ENCODE data around the gene PIK3CD. TPM values are rescaled to one million over a fixed set of nuclear protein-coding genes. Genes with fewer than 3 reads are reported as not detected.
"Not testable (repeated sequence)": the region's sequence is repeated elsewhere in the genome, so short reads cannot be mapped to it uniquely, and the experiment has no call there.

Gene PIK3CD
- total and polyA plus RNA-seq, 4 donors = 5.2 to 21.0 (median 11.7) TPM

GRCh38 chr1:9676128-9676527 is 24.6 kb downstream of the PIK3CD start:
- ATAC-seq (ENCODE audit: low FRiP score); H3K4me1 ChIP-seq (ENCODE audit: control insufficient read depth in 1 of 2, insufficient read depth in 2 of 2, low read length in 2 of 2); H3K9me3 ChIP-seq (ENCODE audit: control insufficient read depth, low read length); H3K4me3 ChIP-seq (ENCODE audit: low read length in 2 of 2); H3K27ac ChIP-seq (ENCODE audit: low read depth in 1 of 2, low read length in 2 of 2); H3K27me3 ChIP-seq (ENCODE audit: control insufficient read depth in 1 of 2, insufficient read depth in 2 of 2, low read length in 1 of 2); H3K36me3 ChIP-seq (ENCODE audit: control insufficient read depth in 1 of 2, insufficient read depth in 2 of 2, low read length in 1 of 2); DNase-seq; intact Hi-C loops (cut with DNase I): not testable (repeated sequence)
- WGBS, 2 donors = 93 to 97% methylated on average over 7 of the region's 7 CpGs

- H3K4me3 ChIP-seq (ENCODE audit: low read length in 2 of 2) = no peak overlapping the region
- H3K27me3 ChIP-seq (ENCODE audit: control insufficient read depth in 1 of 2, insufficient read depth in 2 of 2, low read length in 1 of 2) = no peaks in the 10 kb centered on the region
- intact Hi-C loops (cut with DNase I) = no loop called here
- H3K27ac ChIP-seq (ENCODE audit: low read depth in 1 of 2, low read length in 2 of 2) = no peak overlapping the region
- DNase-seq (no peak), ATAC-seq (ENCODE audit: low FRiP score) (peak; percentile 34)
- 54 to 56% methylated on average over 10 of the region's 10 CpGs for WGBS, 2 donors
- H3K9me3 ChIP-seq (ENCODE audit: control insufficient read depth, low read length) = no peaks in the 10 kb centered on the region
- H3K36me3 ChIP-seq (ENCODE audit: control insufficient read depth in 1 of 2, insufficient read depth in 2 of 2, low read length in 1 of 2) = no peaks in the 10 kb centered on the region
- H3K4me1 ChIP-seq (ENCODE audit: control insufficient read depth in 1 of 2, insufficient read depth in 2 of 2, low read length in 2 of 2) = no peaks in the 10 kb centered on the region
These were observed 25.4 kb downstream of the PIK3CD start for GRCh38 chr1:9676815-9677393.

- Histone ChIP-seq H3K4me3 (ENCODE audit: low read length in 2 of 2) (no peak overlapping the region), H3K4me1 (ENCODE audit: control insufficient read depth in 1 of 2, insufficient read depth in 2 of 2, low read length in 2 of 2) (no peaks in the 10 kb centered on the region), H3K27me3 (ENCODE audit: control insufficient read depth in 1 of 2, insufficient read depth in 2 of 2, low read length in 1 of 2) (no peaks in the 10 kb centered on the region), H3K27ac (ENCODE audit: low read depth in 1 of 2, low read length in 2 of 2) (no peak overlapping the region), H3K36me3 (ENCODE audit: control insufficient read depth in 1 of 2, insufficient read depth in 2 of 2, low read length in 1 of 2) (no peaks in the 10 kb centered on the region), H3K9me3 (ENCODE audit: control insufficient read depth, low read length) (no peaks in the 10 kb centered on the region)
- intact Hi-C loops (cut with DNase I) = no loop called here
- ATAC-seq (ENCODE audit: low FRiP score) = no peak
- DNase-seq = no peak
- 92 to 96% methylated on average over 2 of the region's 2 CpGs for WGBS, 2 donors
These were observed 28.6 kb downstream of the PIK3CD start for GRCh38 chr1:9680091-9680490.

DNA sequence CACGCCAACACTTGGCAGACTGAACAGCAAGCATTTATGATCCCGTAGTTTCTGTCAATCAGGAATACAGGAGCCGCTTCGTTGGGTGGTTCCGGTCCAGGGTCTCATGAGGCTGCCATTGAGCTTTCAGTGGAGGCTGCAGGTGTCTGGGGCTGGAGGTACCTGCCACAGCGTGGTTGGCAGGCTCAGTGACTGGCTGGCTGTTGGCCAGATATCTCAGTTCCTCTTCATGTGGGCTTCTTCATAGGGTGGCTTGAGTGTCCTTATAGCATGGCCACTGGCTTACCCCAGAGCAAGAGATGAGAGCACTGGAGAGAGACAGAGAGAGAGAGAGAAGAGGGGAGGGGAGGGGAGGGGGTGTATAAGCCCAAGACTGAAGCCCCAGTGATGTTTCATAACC is 29.3 kb downstream of the PIK3CD start:
- Histone ChIP-seq H3K4me3 (ENCODE audit: low read length in 2 of 2) (no peak overlapping the region), H3K27ac (ENCODE audit: low read depth in 1 of 2, low read length in 2 of 2) (no peak overlapping the region), H3K27me3 (ENCODE audit: control insufficient read depth in 1 of 2, insufficient read depth in 2 of 2, low read length in 1 of 2) (no peaks in the 10 kb centered on the region), H3K9me3 (ENCODE audit: control insufficient read depth, low read length) (no peaks in the 10 kb centered on the region), H3K36me3 (ENCODE audit: control insufficient read depth in 1 of 2, insufficient read depth in 2 of 2, low read length in 1 of 2) (no peaks in the 10 kb centered on the region), H3K4me1 (ENCODE audit: control insufficient read depth in 1 of 2, insufficient read depth in 2 of 2, low read length in 2 of 2) (no peaks in the 10 kb centered on the region)
- intact Hi-C loops (cut with DNase I) = no loop called here
- no peak for DNase-seq
- WGBS, 2 donors = 85 to 92% methylated on average over 6 of the region's 6 CpGs
- ATAC-seq (ENCODE audit: low FRiP score) = no peak

- WGBS, 2 donors = 98 to 100% methylated on average over 1 of the region's 1 CpG
- no peak overlapping the region for H3K27ac ChIP-seq (ENCODE audit: low read depth in 1 of 2, low read length in 2 of 2)
- intact Hi-C loops (cut with DNase I) = no loop called here
- no peaks in the 10 kb centered on the region for H3K9me3 ChIP-seq (ENCODE audit: control insufficient read depth, low read length)
- DNase-seq = no peak
- no peaks in the 10 kb centered on the region for H3K4me1 ChIP-seq (ENCODE audit: control insufficient read depth in 1 of 2, insufficient read depth in 2 of 2, low read length in 2 of 2)
- no peak overlapping the region for H3K4me3 ChIP-seq (ENCODE audit: low read length in 2 of 2)
- no peak for ATAC-seq (ENCODE audit: low FRiP score)
- no peaks in the 10 kb centered on the region for H3K27me3 ChIP-seq (ENCODE audit: control insufficient read depth in 1 of 2, insufficient read depth in 2 of 2, low read length in 1 of 2)
- H3K36me3 ChIP-seq (ENCODE audit: control insufficient read depth in 1 of 2, insufficient read depth in 2 of 2, low read length in 1 of 2) = no peaks in the 10 kb centered on the region
These were observed 33.3 kb downstream of the PIK3CD start for GRCh38 chr1:9684801-9685200.

DNA sequence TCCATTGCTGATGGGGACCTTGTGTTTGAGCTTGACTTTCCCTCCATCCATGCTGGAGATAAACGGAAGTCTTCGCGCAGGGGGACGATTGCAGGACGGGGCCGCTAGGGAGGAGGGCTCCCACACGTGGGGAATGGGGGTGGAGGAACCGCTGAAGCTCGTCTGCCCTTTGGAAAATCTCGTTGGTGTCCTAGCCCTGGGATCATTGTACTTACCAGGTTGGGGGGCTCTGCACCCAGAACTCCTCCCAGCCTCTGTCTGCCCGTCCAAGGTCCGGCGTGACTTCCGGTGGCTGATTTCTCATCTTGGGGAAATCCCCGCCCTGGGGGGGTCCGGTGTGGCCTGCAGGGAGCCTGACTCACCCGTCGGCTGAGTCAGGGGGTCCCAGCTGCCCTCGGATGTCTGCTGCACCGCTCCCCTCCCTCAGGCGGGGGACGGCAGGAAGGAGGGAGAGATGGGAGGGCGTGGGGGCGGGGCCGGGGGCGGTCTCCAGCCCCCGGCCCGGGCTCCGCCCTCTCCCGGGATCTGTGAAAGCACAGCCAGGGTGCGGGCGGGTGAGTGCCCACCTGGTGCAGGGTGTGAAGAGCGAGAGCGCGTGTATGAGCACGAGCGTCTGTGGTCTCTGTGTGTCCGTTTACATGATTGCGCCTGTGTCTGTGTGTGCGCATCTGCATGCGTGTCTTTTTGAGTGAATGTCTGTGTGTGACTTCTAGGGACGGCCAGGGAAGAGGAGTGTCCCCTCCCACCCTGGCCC is 35.8 kb downstream of the PIK3CD start:
- intact Hi-C loops (cut with DNase I) = no loop called here
- DNase-seq = peak; percentile 74 to 90

DNA sequence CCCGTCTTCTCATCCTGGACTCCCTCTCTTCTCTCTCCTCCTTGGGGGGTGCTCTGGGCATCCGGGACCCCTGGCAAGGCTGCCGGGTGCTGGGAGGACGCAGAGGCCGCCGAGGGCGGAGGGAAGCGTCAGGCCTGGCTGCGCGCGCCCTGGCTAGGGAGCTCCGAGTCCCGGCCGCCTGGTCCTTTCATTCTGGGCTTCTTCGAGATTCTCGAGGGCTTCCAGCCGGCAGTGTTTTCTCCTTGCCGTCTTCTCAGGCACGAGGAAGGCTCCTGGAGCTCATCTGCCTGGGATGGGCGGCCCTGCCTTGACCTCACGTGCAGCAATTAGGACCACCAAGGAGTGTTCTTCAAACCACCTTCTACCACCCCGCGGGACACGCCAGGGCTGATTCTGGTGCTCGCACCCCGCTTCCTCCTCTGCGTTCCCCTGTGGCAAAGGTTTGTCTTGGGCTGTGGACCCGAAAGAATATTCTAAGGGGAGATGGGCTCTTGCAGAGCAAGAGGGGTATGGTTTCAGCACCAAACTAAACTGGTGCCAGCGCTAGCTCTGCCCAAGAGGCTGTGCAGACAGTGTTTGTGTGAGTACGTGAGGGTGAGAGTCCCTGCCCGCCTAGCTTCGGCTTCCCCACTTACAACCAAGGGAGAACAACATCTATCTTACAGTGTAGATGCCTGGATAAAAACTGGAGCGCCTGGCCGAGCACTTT is 36.5 kb downstream of the PIK3CD start:
- peak; percentile 57 to 84 for DNase-seq
- no peaks in the 10 kb centered on the region for H3K4me1 ChIP-seq (ENCODE audit: control insufficient read depth in 1 of 2, insufficient read depth in 2 of 2, low read length in 2 of 2)
- H3K4me3 ChIP-seq (ENCODE audit: low read length in 2 of 2) = peak overlapping the region; percentile 6 to 38
- no peaks in the 10 kb centered on the region for H3K9me3 ChIP-seq (ENCODE audit: control insufficient read depth, low read length)
- no peak for ATAC-seq (ENCODE audit: low FRiP score)
- 1 to 3% methylated on average over 34 of the region's 34 CpGs for WGBS, 2 donors
- intact Hi-C loops (cut with DNase I) = no loop called here
- H3K27me3 ChIP-seq (ENCODE audit: control insufficient read depth in 1 of 2, insufficient read depth in 2 of 2, low read length in 1 of 2) = no peaks in the 10 kb centered on the region
- no peak overlapping the region for H3K27ac ChIP-seq (ENCODE audit: low read depth in 1 of 2, low read length in 2 of 2)
- no peaks in the 10 kb centered on the region for H3K36me3 ChIP-seq (ENCODE audit: control insufficient read depth in 1 of 2, insufficient read depth in 2 of 2, low read length in 1 of 2)

More for the DNA sequence above, 35.8 kb downstream of the PIK3CD start:
- Histone ChIP-seq H3K27ac (ENCODE audit: low read depth in 1 of 2, low read length in 2 of 2) (no peak overlapping the region), H3K36me3 (ENCODE audit: control insufficient read depth in 1 of 2, insufficient read depth in 2 of 2, low read length in 1 of 2) (no peaks in the 10 kb centered on the region), H3K9me3 (ENCODE audit: control insufficient read depth, low read length) (no peaks in the 10 kb centered on the region), H3K27me3 (ENCODE audit: control insufficient read depth in 1 of 2, insufficient read depth in 2 of 2, low read length in 1 of 2) (no peaks in the 10 kb centered on the region), H3K4me1 (ENCODE audit: control insufficient read depth in 1 of 2, insufficient read depth in 2 of 2, low read length in 2 of 2) (no peaks in the 10 kb centered on the region), H3K4me3 (ENCODE audit: low read length in 2 of 2) (peak overlapping the region; percentile 6 to 38)
- peak; percentile 59 for ATAC-seq (ENCODE audit: low FRiP score)
- WGBS, 2 donors = 1 to 2% methylated on average over 37 to 42 of the region's 42 CpGs

GRCh38 chr1:9688599-9688998 is 37.1 kb downstream of the PIK3CD start:
- H3K4me1 ChIP-seq (ENCODE audit: control insufficient read depth in 1 of 2, insufficient read depth in 2 of 2, low read length in 2 of 2) = no peaks in the 10 kb centered on the region
- H3K4me3 ChIP-seq (ENCODE audit: low read length in 2 of 2) = no peak overlapping the region
- H3K9me3 ChIP-seq (ENCODE audit: control insufficient read depth, low read length) = no peaks in the 10 kb centered on the region
- intact Hi-C loops (cut with DNase I) = no loop called here
- H3K27me3 ChIP-seq (ENCODE audit: control insufficient read depth in 1 of 2, insufficient read depth in 2 of 2, low read length in 1 of 2) = no peaks in the 10 kb centered on the region
- WGBS, 2 donors = 40 to 41% methylated on average over 14 of the region's 14 CpGs
- DNase-seq (no peak), ATAC-seq (ENCODE audit: low FRiP score) (no peak)
- no peaks in the 10 kb centered on the region for H3K36me3 ChIP-seq (ENCODE audit: control insufficient read depth in 1 of 2, insufficient read depth in 2 of 2, low read length in 1 of 2)
- no peak overlapping the region for H3K27ac ChIP-seq (ENCODE audit: low read depth in 1 of 2, low read length in 2 of 2)
